ENCODE measurements around the gene GH2. TPM values are rescaled to one million over a fixed set of nuclear protein-coding genes. Genes with fewer than 3 reads are reported as not detected.

The GH2 gene
- total and polyA plus RNA-seq, 4 donors, result not detected

DNA sequence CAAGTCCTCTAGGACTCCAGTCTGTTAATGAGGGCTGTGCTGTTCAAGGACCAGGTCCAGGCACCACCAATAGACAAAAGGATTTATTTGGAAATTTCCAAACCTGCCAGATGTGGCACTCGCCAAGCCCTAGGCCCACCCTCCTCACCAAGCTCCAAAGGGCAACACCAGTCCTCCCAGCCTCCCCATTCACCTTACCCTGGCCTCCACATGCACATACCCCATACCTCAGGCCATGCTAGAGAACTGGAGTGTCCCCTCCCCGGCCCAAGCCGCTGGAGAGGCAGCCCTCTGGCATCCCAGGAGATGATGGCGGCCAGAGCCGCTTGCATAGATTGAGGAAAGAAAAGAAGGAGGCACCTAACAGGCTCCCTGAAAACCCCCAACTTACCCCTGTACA, 49.7 kb downstream of the GH2 start:
- H3K4me3 ChIP-seq, result no peak overlapping the region
- no peaks in the 10 kb centered on the region for H3K27me3 ChIP-seq (ENCODE audit: control insufficient read depth in 3 of 3, insufficient read depth in 3 of 3, low read length in 2 of 3)
- no peaks in the 10 kb centered on the region for H3K9me3 ChIP-seq (ENCODE audit: control insufficient read depth in 4 of 4, insufficient read depth in 3 of 4, low read length in 3 of 4)
- WGBS, 2 donors, result 89 to 90% methylated on average over 5 of the region's 5 CpGs
- H3K9ac ChIP-seq (ENCODE audit: insufficient read depth in 1 of 2, low read length in 2 of 2), result no peak overlapping the region
- H3K27ac ChIP-seq (ENCODE audit: low read depth in 1 of 2, low read length in 1 of 2), result no peak overlapping the region
- ATAC-seq (ENCODE audit: insufficient read depth, low FRiP score) (no peak), DNase-seq (no peak)
- peaks cover 29 to 68% (median 50%) of the 10 kb centered on the region in 4 donors for H3K36me3 ChIP-seq (ENCODE audit: control insufficient read depth in 4 of 4, insufficient read depth in 4 of 4, low read length in 4 of 4)
- TF ChIP-seq, protein P1, sequence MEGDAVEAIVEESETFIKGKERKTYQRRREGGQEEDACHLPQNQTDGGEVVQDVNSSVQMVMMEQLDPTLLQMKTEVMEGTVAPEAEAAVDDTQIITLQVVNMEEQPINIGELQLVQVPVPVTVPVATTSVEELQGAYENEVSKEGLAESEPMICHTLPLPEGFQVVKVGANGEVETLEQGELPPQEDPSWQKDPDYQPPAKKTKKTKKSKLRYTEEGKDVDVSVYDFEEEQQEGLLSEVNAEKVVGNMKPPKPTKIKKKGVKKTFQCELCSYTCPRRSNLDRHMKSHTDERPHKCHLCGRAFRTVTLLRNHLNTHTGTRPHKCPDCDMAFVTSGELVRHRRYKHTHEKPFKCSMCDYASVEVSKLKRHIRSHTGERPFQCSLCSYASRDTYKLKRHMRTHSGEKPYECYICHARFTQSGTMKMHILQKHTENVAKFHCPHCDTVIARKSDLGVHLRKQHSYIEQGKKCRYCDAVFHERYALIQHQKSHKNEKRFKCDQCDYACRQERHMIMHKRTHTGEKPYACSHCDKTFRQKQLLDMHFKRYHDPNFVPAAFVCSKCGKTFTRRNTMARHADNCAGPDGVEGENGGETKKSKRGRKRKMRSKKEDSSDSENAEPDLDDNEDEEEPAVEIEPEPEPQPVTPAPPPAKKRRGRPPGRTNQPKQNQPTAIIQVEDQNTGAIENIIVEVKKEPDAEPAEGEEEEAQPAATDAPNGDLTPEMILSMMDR (IDR thresholded peaks at IDR 0.05; ENCODE audit: control extremely low read depth, extremely low read depth), result no peak
- H3K4me1 ChIP-seq (ENCODE audit: control insufficient read depth in 5 of 5, insufficient read depth in 5 of 5, low read length in 5 of 5), result peaks cover 0 to 13% (median 3%) of the 10 kb centered on the region in 5 donors

DNA sequence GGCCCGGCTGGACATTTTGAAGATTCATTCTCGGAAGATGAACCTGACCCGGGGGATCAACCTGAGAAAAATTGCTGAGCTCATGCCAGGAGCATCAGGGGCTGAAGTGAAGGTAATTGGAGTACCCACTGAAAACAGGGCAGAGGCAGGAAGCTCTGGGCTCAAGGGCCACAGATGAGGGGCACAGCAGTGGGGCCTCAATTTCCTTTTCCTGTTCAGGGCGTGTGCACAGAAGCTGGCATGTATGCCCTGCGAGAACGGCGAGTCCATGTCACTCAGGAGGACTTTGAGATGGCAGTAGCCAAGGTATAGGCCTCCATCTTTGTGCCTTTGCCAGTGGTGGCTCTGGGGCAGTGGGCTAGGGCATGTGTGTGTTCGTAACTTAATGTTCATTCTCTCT, 50.2 kb downstream of the GH2 start:
- Histone ChIP-seq H3K27me3 (ENCODE audit: control insufficient read depth in 3 of 3, insufficient read depth in 3 of 3, low read length in 2 of 3) (no peaks in the 10 kb centered on the region), H3K27ac (ENCODE audit: low read depth in 1 of 2, low read length in 1 of 2) (no peak overlapping the region), H3K9me3 (ENCODE audit: control insufficient read depth in 4 of 4, insufficient read depth in 3 of 4, low read length in 3 of 4) (no peaks in the 10 kb centered on the region), H3K4me1 (ENCODE audit: control insufficient read depth in 5 of 5, insufficient read depth in 5 of 5, low read length in 5 of 5) (peaks cover 0 to 12% (median 3%) of the 10 kb centered on the region in 5 donors), H3K4me3 (no peak overlapping the region), H3K9ac (ENCODE audit: insufficient read depth in 1 of 2, low read length in 2 of 2) (no peak overlapping the region), H3K36me3 (ENCODE audit: control insufficient read depth in 4 of 4, insufficient read depth in 4 of 4, low read length in 4 of 4) (peaks cover 27 to 64% (median 50%) of the 10 kb centered on the region in 4 donors)
- WGBS, 2 donors, result 34 to 59% methylated on average over 8 of the region's 8 CpGs
- TF ChIP-seq, protein P1 (IDR thresholded peaks at IDR 0.05; ENCODE audit: control extremely low read depth, extremely low read depth), result no peak
- no peak for DNase-seq
- no peak for ATAC-seq (ENCODE audit: insufficient read depth, low FRiP score)

DNA sequence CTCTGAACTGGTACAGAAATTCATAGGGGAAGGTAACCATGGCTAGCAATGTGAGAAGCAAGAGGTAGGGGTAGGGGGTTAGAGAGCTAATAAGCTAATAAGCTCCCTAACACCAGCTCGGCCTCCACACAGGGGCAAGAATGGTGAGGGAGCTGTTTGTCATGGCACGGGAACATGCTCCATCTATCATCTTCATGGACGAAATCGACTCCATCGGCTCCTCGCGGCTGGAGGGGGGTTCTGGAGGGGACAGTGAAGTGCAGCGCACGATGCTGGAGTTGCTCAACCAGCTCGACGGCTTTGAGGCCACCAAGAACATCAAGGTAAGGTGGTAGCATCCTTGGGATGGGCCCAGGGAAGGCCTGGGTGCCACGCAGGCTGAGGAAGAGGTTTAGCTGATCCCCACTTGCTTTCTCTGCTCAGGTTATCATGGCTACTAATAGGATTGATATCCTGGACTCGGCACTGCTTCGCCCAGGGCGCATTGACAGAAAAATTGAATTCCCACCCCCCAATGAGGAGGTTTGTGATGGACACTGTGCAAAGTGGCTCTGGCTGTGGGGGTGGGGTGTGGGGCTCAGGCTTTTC, 50.7 kb downstream of the GH2 start:
- Histone ChIP-seq H3K36me3 (ENCODE audit: control insufficient read depth in 4 of 4, insufficient read depth in 4 of 4, low read length in 4 of 4) (peaks cover 27 to 61% (median 49%) of the 10 kb centered on the region in 4 donors), H3K4me3 (no peak overlapping the region), H3K27ac (ENCODE audit: low read depth in 1 of 2, low read length in 1 of 2) (no peak overlapping the region), H3K4me1 (ENCODE audit: control insufficient read depth in 5 of 5, insufficient read depth in 5 of 5, low read length in 5 of 5) (peaks cover 0 to 16% (median 4%) of the 10 kb centered on the region in 5 donors), H3K9ac (ENCODE audit: insufficient read depth in 1 of 2, low read length in 2 of 2) (no peak overlapping the region), H3K27me3 (ENCODE audit: control insufficient read depth in 3 of 3, insufficient read depth in 3 of 3, low read length in 2 of 3) (no peaks in the 10 kb centered on the region), H3K9me3 (ENCODE audit: control insufficient read depth in 4 of 4, insufficient read depth in 3 of 4, low read length in 3 of 4) (no peaks in the 10 kb centered on the region)
- 84 to 85% methylated on average over 15 of the region's 15 CpGs for WGBS, 2 donors
- TF ChIP-seq, protein P1 (IDR thresholded peaks at IDR 0.05; ENCODE audit: control extremely low read depth, extremely low read depth), result no peak
- DNase-seq (no peak), ATAC-seq (ENCODE audit: insufficient read depth, low FRiP score) (no peak)

DNA sequence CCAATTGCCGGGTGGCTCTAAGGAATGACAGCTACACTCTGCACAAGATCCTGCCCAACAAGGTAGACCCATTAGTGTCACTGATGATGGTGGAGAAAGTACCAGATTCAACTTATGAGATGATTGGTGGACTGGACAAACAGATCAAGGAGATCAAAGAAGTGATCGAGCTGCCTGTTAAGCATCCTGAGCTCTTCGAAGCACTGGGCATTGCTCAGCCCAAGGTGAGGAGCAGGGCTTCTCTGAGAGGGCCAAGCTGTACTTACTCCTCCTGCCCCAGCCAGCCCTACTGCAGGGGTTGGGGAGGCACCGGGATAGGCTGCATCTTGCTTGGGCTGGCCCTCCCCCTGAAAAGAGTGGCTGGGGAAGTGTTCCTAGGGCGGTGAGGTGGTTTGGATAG, 51.5 kb downstream of the GH2 start:
- H3K9me3 ChIP-seq (ENCODE audit: control insufficient read depth in 4 of 4, insufficient read depth in 3 of 4, low read length in 3 of 4), result no peaks in the 10 kb centered on the region
- peaks cover 0 to 20% (median 7%) of the 10 kb centered on the region in 5 donors for H3K4me1 ChIP-seq (ENCODE audit: control insufficient read depth in 5 of 5, insufficient read depth in 5 of 5, low read length in 5 of 5)
- no peak for DNase-seq
- no peak for ATAC-seq (ENCODE audit: insufficient read depth, low FRiP score)
- H3K9ac ChIP-seq (ENCODE audit: insufficient read depth in 1 of 2, low read length in 2 of 2), result no peak overlapping the region
- peaks cover 28 to 58% (median 51%) of the 10 kb centered on the region in 4 donors for H3K36me3 ChIP-seq (ENCODE audit: control insufficient read depth in 4 of 4, insufficient read depth in 4 of 4, low read length in 4 of 4)
- TF ChIP-seq, protein P1 (IDR thresholded peaks at IDR 0.05; ENCODE audit: control extremely low read depth, extremely low read depth), result no peak
- no peak overlapping the region for H3K27ac ChIP-seq (ENCODE audit: low read depth in 1 of 2, low read length in 1 of 2)
- no peak overlapping the region for H3K4me3 ChIP-seq
- WGBS, 2 donors, result 91 to 93% methylated on average over 5 of the region's 5 CpGs
- no peaks in the 10 kb centered on the region for H3K27me3 ChIP-seq (ENCODE audit: control insufficient read depth in 3 of 3, insufficient read depth in 3 of 3, low read length in 2 of 3)

Data from lung (tissue), 12 donors.